Stomach (tissue), 9 donors: ENCODE measurements around the gene RAE1. TPM values are rescaled to one million over a fixed set of nuclear protein-coding genes. Genes with fewer than 3 reads are reported as not detected.

Experiments used
- DNase-seq, 2 donors: peaks; one replicate each; pipeline versions ENCODE4 v3.0.0 to v3.0.0-alpha.2; 2013 to 2019
- H3K27ac ChIP-seq, 5 donors: fragments of 200-600 bp in 4 of 5; sonication (generic) in 4 of 5; one replicate each; pipeline ENCODE4 v1.5.1; 2013 to 2019; ENCODE audit warnings: mild to moderate bottlenecking in 1 of 5, moderate library complexity in 1 of 5
- H3K27me3 ChIP-seq, 3 donors: fragments of 200-600 bp; sonication (generic); one replicate each; pipeline ENCODE4 v1.5.1; 2017 to 2019; ENCODE audit warnings: mixed run types in 1 of 3
- H3K36me3 ChIP-seq, 4 donors: fragments of 200-600 bp; sonication (generic); 1 replicate in 3 of 4; 2 replicates in 1 of 4; pipeline ENCODE4 v1.5.1; 2016 to 2019
- H3K4me1 ChIP-seq, 4 donors: fragments of 200-600 bp; sonication (generic); one replicate each; pipeline ENCODE4 v1.5.1; 2016 to 2019
- H3K4me3 ChIP-seq, 4 donors: fragments of 200-600 bp; sonication (generic) in 3 of 4; one replicate each; pipeline ENCODE4 v1.5.1; 2016 to 2019; ENCODE audit warnings: mild to moderate bottlenecking in 1 of 4
- H3K9me3 ChIP-seq, 4 donors: fragments of 200-600 bp; sonication (generic); one replicate each; pipeline ENCODE4 v1.5.1; 2016 to 2019
- EP300 ChIP-seq: sonication (generic); formaldehyde crosslinking; IDR thresholded peaks from one replicate; pipeline ENCODE4 v1.6.1; 2017; ENCODE audit warnings: antibody characterized with exemption
- POLR2A ChIP-seq, 4 donors: fragments of 450-650 bp; IDR thresholded peaks; one replicate each; pipeline ENCODE4 v1.6.1; 2016; ENCODE audit warnings: antibody characterized with exemption in 4 of 4, control low read depth in 2 of 4, mild to moderate bottlenecking in 1 of 4, moderate library complexity in 1 of 4
- POLR2AphosphoS5 ChIP-seq, 3 donors: sonication (generic); formaldehyde crosslinking; IDR thresholded peaks; one replicate each; pipeline ENCODE4 v1.6.1; 2016; ENCODE audit warnings: antibody characterized with exemption in 3 of 3
- WGBS, 5 donors: extraction: QIAGEN DNeasy Blood & Tissue Kit in 3 of 5; methylation state at CpG; one replicate each; pipeline versions ENCODE4 v1.1.5 to v1.1.7; 2013 to 2018; 5-methylcytosine and 5-hydroxymethylcytosine counted together
- intact Hi-C: fragments of 100-400 bp; cut with DNase I; formaldehyde crosslinking; loops from one replicate; pipeline ENCODE4 v1.15.1; 2023; ENCODE audit warnings: low total_unique reads
- polyA plus RNA-seq, 3 donors: library from polyadenylated mRNA; stranded (reverse); fragments of 200-250 nt; gene quantifications; one replicate each; pipeline ENCODE4 v1.2.3, GENCODE V29; 2013
- total RNA-seq, 5 donors: library from RNA; depleted of rRNA; stranded (reverse); fragments of >200 nt; gene quantifications; one replicate each; pipeline versions ENCODE4 v1.1.0 to v1.2.3, GENCODE V29; 2014 to 2016
- TF ChIP-seq, protein P1 (sequence below), 7 experiments: fragments of 450-650 bp in 4 of 7; fragments of 200-600 bp in 3 of 7; sonication (generic) in 3 of 7; IDR thresholded peaks; one replicate each; pipeline ENCODE4 v1.5.1; 2016 to 2019; ENCODE audit warnings: antibody characterized with exemption in 7 of 7, control low read depth in 2 of 7, mild to moderate bottlenecking in 1 of 7
- donor health status: healthy with polysubstance abuse.
- donor health status: Bipolar disorder and iron deficiency.
- donor health status: healthy.

Gene RAE1
- total and polyA plus RNA-seq, 8 donors = 6.4 to 65.6 (median 15.2) TPM

DNA sequence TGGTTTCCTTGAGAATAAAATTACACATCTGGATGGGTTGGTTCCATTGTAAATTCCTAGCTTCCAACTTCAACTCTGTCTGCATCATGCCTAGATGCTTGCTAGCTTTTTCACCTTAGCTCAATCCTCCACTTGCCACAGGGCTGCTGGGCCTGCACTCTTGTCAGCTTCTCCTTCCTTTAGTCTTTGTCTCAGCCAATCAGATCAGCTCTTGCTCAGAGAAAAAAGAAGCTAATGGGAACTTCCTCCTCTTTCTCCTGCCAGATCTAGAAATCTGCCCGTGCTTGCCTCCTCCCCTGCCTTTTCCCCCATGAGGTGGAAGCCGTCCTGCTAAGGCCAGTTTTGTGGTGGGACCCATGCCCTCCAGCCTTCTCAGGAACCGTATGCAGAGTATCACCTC is 18.5 kb downstream of the RAE1 start:
- Histone ChIP-seq H3K27me3 (no peaks in the 10 kb centered on the region), H3K27ac (no peak overlapping the region), H3K4me3 (no peak overlapping the region), H3K36me3 (peaks cover 89 to 100% (median 98%) of the 10 kb centered on the region in 4 donors), H3K9me3 (no peaks in the 10 kb centered on the region), H3K4me1 (peaks cover 0 to 6% (median 0%) of the 10 kb centered on the region in 4 donors)
- no peak for TF ChIP-seq EP300
- TF ChIP-seq, protein P1, sequence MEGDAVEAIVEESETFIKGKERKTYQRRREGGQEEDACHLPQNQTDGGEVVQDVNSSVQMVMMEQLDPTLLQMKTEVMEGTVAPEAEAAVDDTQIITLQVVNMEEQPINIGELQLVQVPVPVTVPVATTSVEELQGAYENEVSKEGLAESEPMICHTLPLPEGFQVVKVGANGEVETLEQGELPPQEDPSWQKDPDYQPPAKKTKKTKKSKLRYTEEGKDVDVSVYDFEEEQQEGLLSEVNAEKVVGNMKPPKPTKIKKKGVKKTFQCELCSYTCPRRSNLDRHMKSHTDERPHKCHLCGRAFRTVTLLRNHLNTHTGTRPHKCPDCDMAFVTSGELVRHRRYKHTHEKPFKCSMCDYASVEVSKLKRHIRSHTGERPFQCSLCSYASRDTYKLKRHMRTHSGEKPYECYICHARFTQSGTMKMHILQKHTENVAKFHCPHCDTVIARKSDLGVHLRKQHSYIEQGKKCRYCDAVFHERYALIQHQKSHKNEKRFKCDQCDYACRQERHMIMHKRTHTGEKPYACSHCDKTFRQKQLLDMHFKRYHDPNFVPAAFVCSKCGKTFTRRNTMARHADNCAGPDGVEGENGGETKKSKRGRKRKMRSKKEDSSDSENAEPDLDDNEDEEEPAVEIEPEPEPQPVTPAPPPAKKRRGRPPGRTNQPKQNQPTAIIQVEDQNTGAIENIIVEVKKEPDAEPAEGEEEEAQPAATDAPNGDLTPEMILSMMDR (IDR thresholded peaks at IDR 0.05) = no peak
- TF ChIP-seq POLR2A (IDR thresholded peaks at IDR 0.05) = no peak
- TF ChIP-seq POLR2AphosphoS5 (IDR thresholded peaks at IDR 0.05) = no peak
- DNase-seq = no peak
- intact Hi-C loops = no loop called here
- 65 to 83% (median 77%) methylated on average over 3 of the region's 3 CpGs for WGBS, 5 donors

DNA sequence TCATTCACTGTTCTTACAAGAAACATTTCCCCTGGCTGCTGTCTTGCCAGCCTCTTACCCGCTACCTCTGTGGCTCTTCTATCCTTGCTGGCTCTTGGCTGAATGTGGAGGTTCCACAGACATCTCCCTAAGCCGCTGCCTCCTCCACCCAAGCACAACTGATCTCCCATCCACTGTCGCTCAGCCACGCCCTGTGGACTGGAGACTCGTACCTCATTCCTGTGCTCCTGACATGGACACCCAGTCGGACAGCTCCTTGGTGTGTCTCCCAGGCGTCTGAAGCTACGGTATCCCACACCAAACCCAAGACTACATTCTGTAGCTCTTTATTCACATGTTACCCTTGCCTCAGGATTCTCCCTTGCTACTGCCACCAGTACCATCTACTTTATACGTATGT is 19.3 kb downstream of the RAE1 start:
- Histone ChIP-seq H3K27me3 (no peaks in the 10 kb centered on the region), H3K36me3 (peaks cover 93 to 100% (median 100%) of the 10 kb centered on the region in 4 donors)

DNA sequence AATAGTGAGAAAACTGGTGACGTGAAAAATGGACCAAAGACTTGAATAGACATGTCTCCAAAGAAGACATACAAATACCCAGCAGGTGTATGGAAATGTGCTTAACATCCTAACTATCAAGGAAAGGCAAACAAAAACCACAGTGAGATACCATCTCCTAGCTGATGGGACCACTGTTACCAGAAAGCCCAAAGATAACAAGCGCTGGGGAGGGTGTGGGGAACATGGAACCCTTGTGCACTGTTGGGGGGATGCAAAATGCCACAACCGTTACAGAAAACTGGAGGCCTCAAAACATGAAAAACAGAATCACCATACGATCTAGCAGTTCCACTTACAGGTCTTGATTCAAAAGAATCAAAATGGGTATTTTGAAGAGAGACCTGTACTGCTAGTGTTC is 20.3 kb downstream of the RAE1 start:
- 83 to 90% (median 88%) methylated on average over 4 of the region's 4 CpGs for WGBS, 5 donors

More for the DNA sequence above, 19.3 kb downstream of the RAE1 start:
- no peaks in the 10 kb centered on the region for H3K9me3 ChIP-seq
- WGBS, 5 donors = 94 to 95% (median 94%) methylated on average over 9 of the region's 9 CpGs
- no peak overlapping the region for H3K4me3 ChIP-seq
- peaks cover 0 to 7% (median 0%) of the 10 kb centered on the region in 4 donors for H3K4me1 ChIP-seq
- TF ChIP-seq, protein P1 (IDR thresholded peaks at IDR 0.05) = no peak
- no peak for TF ChIP-seq POLR2AphosphoS5 (IDR thresholded peaks at IDR 0.05)
- no peak for TF ChIP-seq EP300
- no peak for TF ChIP-seq POLR2A (IDR thresholded peaks at IDR 0.05)
- no peak overlapping the region for H3K27ac ChIP-seq
- no peak for DNase-seq
- intact Hi-C loops = no loop called here

DNA sequence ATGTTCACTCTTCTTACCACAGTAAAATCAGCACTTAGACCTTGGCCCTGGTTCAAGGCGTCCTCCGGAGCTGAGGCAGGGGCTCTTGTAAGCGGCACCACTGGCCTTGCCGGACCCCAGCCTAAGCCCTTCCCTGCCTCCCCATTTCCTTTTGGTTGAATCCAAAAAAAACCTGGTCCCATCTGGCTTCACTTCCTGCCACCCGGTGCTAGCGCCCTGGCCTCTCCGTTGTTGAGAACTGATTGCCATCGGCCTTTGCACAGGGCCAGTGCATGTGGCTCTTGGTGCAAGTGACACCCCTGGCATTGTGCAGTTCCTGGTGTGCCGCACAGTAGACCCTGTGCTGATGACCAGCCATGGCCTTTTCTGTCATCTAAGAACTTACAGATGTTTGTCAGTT is 21.1 kb downstream of the RAE1 start:
- Histone ChIP-seq H3K9me3 (no peaks in the 10 kb centered on the region), H3K27ac (no peak overlapping the region), H3K36me3 (peaks cover 87 to 100% (median 100%) of the 10 kb centered on the region in 4 donors), H3K4me3 (no peak overlapping the region), H3K27me3 (no peaks in the 10 kb centered on the region), H3K4me1 (peaks cover 0 to 7% (median 0%) of the 10 kb centered on the region in 4 donors)
- no peak for DNase-seq
- 83 to 89% (median 85%) methylated on average over 9 of the region's 9 CpGs for WGBS, 5 donors
- no peak for TF ChIP-seq POLR2A (IDR thresholded peaks at IDR 0.05)
- TF ChIP-seq, protein P1 (IDR thresholded peaks at IDR 0.05) = no peak
- intact Hi-C loops = no loop called here

More for the DNA sequence above, 20.3 kb downstream of the RAE1 start:
- DNase-seq = no peak
- Histone ChIP-seq H3K9me3 (no peaks in the 10 kb centered on the region), H3K4me1 (peaks cover 0 to 7% (median 0%) of the 10 kb centered on the region in 4 donors), H3K27me3 (no peaks in the 10 kb centered on the region), H3K36me3 (peaks cover 90 to 100% (median 100%) of the 10 kb centered on the region in 4 donors), H3K4me3 (no peak overlapping the region), H3K27ac (no peak overlapping the region)
- intact Hi-C loops = no loop called here
- no peak for TF ChIP-seq EP300
- TF ChIP-seq, protein P1 (IDR thresholded peaks at IDR 0.05) = no peak
- no peak for TF ChIP-seq POLR2AphosphoS5 (IDR thresholded peaks at IDR 0.05)
- TF ChIP-seq POLR2A (IDR thresholded peaks at IDR 0.05) = no peak
